Keratinocyte (primary cell): ENCODE measurements around the gene RAE1. TPM values are rescaled to one million over a fixed set of nuclear protein-coding genes. Genes with fewer than 3 reads are reported as not detected.
"Not testable (repeated sequence)": the region's sequence is repeated elsewhere in the genome, so short reads cannot be mapped to it uniquely, and the experiment has no call there.

Experiments used
- DNase-seq: peaks from one replicate; pipeline ENCODE4 v3.0.0-alpha.2; 2011; ENCODE audit warnings: low read depth, missing footprints, low spot score
- FAIRE-seq: peaks from 2 replicates; lab custom pipeline; 2011; peaks lifted over from hg19 to GRCh38; lab: Jason Lieb, UNC
- H2AFZ ChIP-seq: 2 replicates; pipeline ENCODE4 v1.6.0; 2012; ENCODE audit warnings: low read length, control low read depth, inconsistent platforms; ENCODE audit not compliant: control insufficient read depth
- H3K27ac ChIP-seq: 2 replicates; pipeline ENCODE4 v1.5.1; 2011; ENCODE audit warnings: low read length; ENCODE audit not compliant: control insufficient read depth, insufficient read depth
- H3K27me3 ChIP-seq: 3 replicates; pipeline ENCODE4 v1.6.0; 2011; ENCODE audit warnings: low read length; ENCODE audit not compliant: control insufficient read depth, insufficient read depth; ENCODE audit errors: extremely low read depth
- H3K36me3 ChIP-seq, 2 experiments: 2 replicates in 1 of 2; 3 replicates in 1 of 2; pipeline ENCODE4 v1.5.1; 2011; ENCODE audit warnings: low read length in 2 of 2, mild to moderate bottlenecking in 1 of 2; ENCODE audit not compliant: control insufficient read depth in 2 of 2, insufficient read depth in 2 of 2; ENCODE audit errors: extremely low read depth in 1 of 2
- H3K4me1 ChIP-seq: 3 replicates; pipeline ENCODE4 v1.5.1; 2011; ENCODE audit warnings: low read length; ENCODE audit not compliant: control insufficient read depth, insufficient read depth; ENCODE audit errors: extremely low read depth
- H3K4me2 ChIP-seq: 3 replicates; pipeline ENCODE4 v1.6.0; 2011; ENCODE audit warnings: low read depth, low read length; ENCODE audit not compliant: control insufficient read depth, insufficient read depth; ENCODE audit errors: extremely low read depth
- H3K4me3 ChIP-seq, 3 experiments: fragments of 200-600 bp in 1 of 3; sonication (generic) in 1 of 3; 2 replicates in 2 of 3; 3 replicates in 1 of 3; pipeline ENCODE4 v1.5.1; 2011 to 2016; ENCODE audit warnings: low read length in 3 of 3, mild to moderate bottlenecking in 3 of 3, control low read depth in 2 of 3, inconsistent platforms in 1 of 3, low read depth in 1 of 3, mixed read lengths in 1 of 3, mixed run types in 1 of 3, moderate library complexity in 1 of 3; ENCODE audit not compliant: control insufficient read depth in 2 of 3, insufficient read depth in 2 of 3; ENCODE audit errors: extremely low read depth in 1 of 3
- H3K79me2 ChIP-seq: 2 replicates; pipeline ENCODE4 v1.6.0; 2012; ENCODE audit warnings: low read length; ENCODE audit not compliant: control insufficient read depth, insufficient read depth
- H3K9ac ChIP-seq: 3 replicates; pipeline ENCODE4 v1.6.0; 2011; ENCODE audit warnings: low read length; ENCODE audit not compliant: control insufficient read depth, insufficient read depth; ENCODE audit errors: extremely low read depth
- H3K9me1 ChIP-seq: 3 replicates; pipeline ENCODE4 v1.6.0; 2011; ENCODE audit warnings: low read length; ENCODE audit not compliant: control insufficient read depth, insufficient read depth; ENCODE audit errors: extremely low read depth
- H3K9me3 ChIP-seq: 2 replicates; pipeline ENCODE4 v1.5.1; 2012; ENCODE audit warnings: low read depth, low read length; ENCODE audit not compliant: control insufficient read depth
- H4K20me1 ChIP-seq: 3 replicates; pipeline ENCODE4 v1.6.0; 2011; ENCODE audit warnings: low read length; ENCODE audit not compliant: control insufficient read depth, insufficient read depth; ENCODE audit errors: extremely low read depth
- CTCF ChIP-seq, 3 experiments: IDR thresholded peaks in 1 of 3; conservative IDR thresholded peaks in 1 of 3; optimal IDR thresholded peaks in 1 of 3; 2 replicates in 2 of 3; 3 replicates in 1 of 3; pipeline versions ENCODE3 to v1.5.1; 2011; ENCODE audit warnings: low read length in 3 of 3, mild to moderate bottlenecking in 3 of 3, moderate library complexity in 2 of 3, control low read depth in 1 of 3, inconsistent platforms in 1 of 3; ENCODE audit not compliant: insufficient read depth in 2 of 3; ENCODE audit errors: extremely low read depth in 1 of 3
- EZH2 ChIP-seq: IDR thresholded peaks from one replicate; pipeline ENCODE4 v1.6.1; 2012; ENCODE audit warnings: inconsistent platforms, mild to moderate bottlenecking, low read length, moderate library complexity
- dilution Hi-C: fragments of 300-500 bp; cut with MboI; formaldehyde crosslinking; loops from one replicate; pipeline ENCODE4 v1.7.0; 2020; ENCODE audit warnings: low sequenced_read_pairs; ENCODE audit not compliant: extremely low pct_ligation_motif_present
- polyA plus RNA-seq, 5 experiments: library from polyadenylated mRNA; depleted of rRNA in 3 of 5; stranded (reverse) in 3 of 5; stranded (forward) in 1 of 5; unstranded in 1 of 5; fragments of >200 nt; gene quantifications; 1 replicate in 1 of 5; 2 replicates in 3 of 5; 3 replicates in 1 of 5; pipeline versions ENCODE4 v1.2.1 to v1.2.3, GENCODE V29; 2011 to 2012; ENCODE audit warnings: missing spikeins in 2 of 5, low read depth in 1 of 5, low replicate concordance in 1 of 5

The RAE1 gene
- polyA plus RNA-seq, 1 donor (not counting 4 experiments of a cell fraction or from before 2014, with no cell fraction given): 32.4 TPM

- DNase-seq (peak; percentile 65), FAIRE-seq (peak; percentile 71)
- peak overlapping the region; percentile 24 for H3K9ac ChIP-seq
- H4K20me1 ChIP-seq: no peaks in the 10 kb centered on the region
- H3K79me2 ChIP-seq: peaks cover 4% of the 10 kb centered on the region
- H3K9me1 ChIP-seq: no peaks in the 10 kb centered on the region
- no peaks in the 10 kb centered on the region for H3K36me3 ChIP-seq
- H3K9me3 ChIP-seq: no peaks in the 10 kb centered on the region
- no peak overlapping the region for H3K27ac ChIP-seq
- H3K4me1 ChIP-seq: no peaks in the 10 kb centered on the region
- no peak overlapping the region for H2AFZ ChIP-seq
- dilution Hi-C loops: loop anchor here (25.0 kb wide), 1 partner anchor 259 kb away; no protein-coding TSS in a partner anchor
- TF ChIP-seq EZH2 (no peak), CTCF (optimal IDR thresholded peaks at IDR 0.05 in 1 of 3, IDR thresholded peaks at IDR 0.05 in 1 of 3, conservative IDR thresholded peaks at IDR 0.05 in 1 of 3; ENCODE audit: extremely low read depth in 1 of 3, insufficient read depth in 2 of 3, low read length in 3 of 3) (peak; percentile 53 to 72 (median 71))
- H3K4me2 ChIP-seq: no peak overlapping the region
- no peaks in the 10 kb centered on the region for H3K27me3 ChIP-seq
- H3K4me3 ChIP-seq: no peak overlapping the region
Measured at GRCh38 chr20:57346477-57346876, 4.6 kb upstream of the RAE1 start.

GRCh38 chr20:57347393-57347792 lies 3.7 kb upstream of the RAE1 start:
- H3K36me3 ChIP-seq: no peaks in the 10 kb centered on the region
- dilution Hi-C loops: loop anchor here (25.0 kb wide), 1 partner anchor 260 kb away; no protein-coding TSS in a partner anchor
- TF ChIP-seq CTCF (optimal IDR thresholded peaks at IDR 0.05 in 1 of 3, IDR thresholded peaks at IDR 0.05 in 1 of 3, conservative IDR thresholded peaks at IDR 0.05 in 1 of 3; ENCODE audit: extremely low read depth in 1 of 3, insufficient read depth in 2 of 3, low read length in 3 of 3): no peak
- TF ChIP-seq EZH2: no peak

GRCh38 chr20:57348200-57348921 lies 2.7 kb upstream of the RAE1 start:
- H3K36me3 ChIP-seq, H3K9me3 ChIP-seq, H3K27ac ChIP-seq, DNase-seq, FAIRE-seq, H3K9me1 ChIP-seq, H2AFZ ChIP-seq, H3K4me3 ChIP-seq, H4K20me1 ChIP-seq, H3K27me3 ChIP-seq, H3K9ac ChIP-seq, H3K4me2 ChIP-seq: not testable (repeated sequence)
- Histone ChIP-seq H3K4me1 (peaks cover 11% of the 10 kb centered on the region), H3K79me2 (peaks cover 23% of the 10 kb centered on the region)
- dilution Hi-C loops: loop anchor here (25.0 kb wide), 1 partner anchor 261 kb away; no protein-coding TSS in a partner anchor

More at GRCh38 chr20:57347393-57347792, 3.7 kb upstream of the RAE1 start:
- Histone ChIP-seq H3K4me1 (peaks cover 7% of the 10 kb centered on the region), H3K9me3 (no peaks in the 10 kb centered on the region), H3K4me3 (no peak overlapping the region), H4K20me1 (no peaks in the 10 kb centered on the region), H3K4me2 (no peak overlapping the region), H3K79me2 (peaks cover 13% of the 10 kb centered on the region), H3K9me1 (no peaks in the 10 kb centered on the region), H3K27me3 (no peaks in the 10 kb centered on the region), H3K27ac (no peak overlapping the region), H3K9ac (no peak overlapping the region), H2AFZ (no peak overlapping the region)
- FAIRE-seq: no peak
- no peak for DNase-seq
